Measurements from ENCODE around the gene ACTA1.

Gene ACTA1

GRCh38 chr1:229432116-229432461, 1.8 kb downstream of the ACTA1 start:
- peaks cover 3 to 9% of the 10 kb centered on the region in 2 donors for H3K9me3 ChIP-seq (replicated peaks in 1 of 2; ENCODE audit: control insufficient read depth in 2 of 2, insufficient read depth in 1 of 2, low read depth in 1 of 2, low read length in 2 of 2)
- no peak overlapping the region for H2BK120ac ChIP-seq (ENCODE audit: low read depth, low read length)
- no peak overlapping the region for H3K23ac ChIP-seq (ENCODE audit: low read depth, low read length, poor library complexity)
- no peak overlapping the region for H2AK5ac ChIP-seq (ENCODE audit: low read depth, low read length)
- peak overlapping the region; percentile 37 for H3K4me2 ChIP-seq (ENCODE audit: insufficient read depth, low read length, poor library complexity, severe bottlenecking)
- H3K14ac ChIP-seq (ENCODE audit: low read length) = peak overlapping the region; percentile 32
- H4K91ac ChIP-seq (ENCODE audit: low read depth, low read length, poor library complexity) = no peak overlapping the region
- no peak overlapping the region for H3K27ac ChIP-seq (replicated peaks; ENCODE audit: low read length)
- H2BK15ac ChIP-seq (ENCODE audit: low read length) = no peak overlapping the region
- H3K4ac ChIP-seq (ENCODE audit: low read length) = no peak overlapping the region
- no peaks in the 10 kb centered on the region for H3K36me3 ChIP-seq (replicated peaks in 1 of 2; ENCODE audit: control insufficient read depth in 2 of 2, insufficient read depth in 2 of 2, low read length in 2 of 2)
- no peaks in the 10 kb centered on the region for H3K79me1 ChIP-seq (ENCODE audit: low read depth, low read length)
- WGBS, 2 donors (ENCODE audit: extremely low coverage in 2 of 2, insufficient read length in 2 of 2, insufficient replicate concordance in 1 of 2) = no CpG with 5 or more reads among the region's 38 CpGs
- H2AFZ ChIP-seq (ENCODE audit: low read length) = no peak overlapping the region
- peaks cover 6 to 12% of the 10 kb centered on the region in 2 donors for H3K4me1 ChIP-seq (ENCODE audit: control insufficient read depth in 2 of 2, insufficient read depth in 1 of 2, low read depth in 1 of 2, low read length in 2 of 2)
- peaks cover 27 to 54% (median 52%) of the 10 kb centered on the region in 3 experiments for H3K27me3 ChIP-seq (ENCODE audit: control insufficient read depth in 3 of 3, insufficient read depth in 3 of 3, low read depth in 1 of 3, low read length in 3 of 3)
- peak overlapping the region; percentile 56 for H3K9ac ChIP-seq (ENCODE audit: low read depth, low read length, poor library complexity)
- H2BK5ac ChIP-seq (ENCODE audit: low read length) = no peak overlapping the region
- no peak overlapping the region for H3K4me3 ChIP-seq (ENCODE audit: low read length in 2 of 2)
- no peak overlapping the region for H2BK12ac ChIP-seq (ENCODE audit: low read length)
- no peak overlapping the region for H4K8ac ChIP-seq (ENCODE audit: low read depth, low read length)
- no peak for DNase-seq (ENCODE audit: low spot score)
- no peak overlapping the region for H3K18ac ChIP-seq (ENCODE audit: low read length)

GRCh38 chr1:229431284-229432115, 2.4 kb downstream of the ACTA1 start:
- H3K36me3 ChIP-seq (replicated peaks in 1 of 2; ENCODE audit: control insufficient read depth in 2 of 2, insufficient read depth in 2 of 2, low read length in 2 of 2) = no peaks in the 10 kb centered on the region
- no peak overlapping the region for H2BK12ac ChIP-seq (ENCODE audit: low read length)
- H3K23ac ChIP-seq (ENCODE audit: low read depth, low read length, poor library complexity) = peak overlapping the region; percentile 96
- H3K4ac ChIP-seq (ENCODE audit: low read length) = no peak overlapping the region
- peaks cover 3 to 9% of the 10 kb centered on the region in 2 donors for H3K9me3 ChIP-seq (replicated peaks in 1 of 2; ENCODE audit: control insufficient read depth in 2 of 2, insufficient read depth in 1 of 2, low read depth in 1 of 2, low read length in 2 of 2)
- no peak overlapping the region for H2AK5ac ChIP-seq (ENCODE audit: low read depth, low read length)
- DNase-seq (ENCODE audit: low spot score) = no peak
- H2AFZ ChIP-seq (ENCODE audit: low read length) = no peak overlapping the region
- no peak overlapping the region for H2BK120ac ChIP-seq (ENCODE audit: low read depth, low read length)
- peaks cover 27 to 54% (median 52%) of the 10 kb centered on the region in 3 experiments for H3K27me3 ChIP-seq (ENCODE audit: control insufficient read depth in 3 of 3, insufficient read depth in 3 of 3, low read depth in 1 of 3, low read length in 3 of 3)
- H3K79me1 ChIP-seq (ENCODE audit: low read depth, low read length) = no peaks in the 10 kb centered on the region
- peak overlapping the region; percentile 37 for H3K4me2 ChIP-seq (ENCODE audit: insufficient read depth, low read length, poor library complexity, severe bottlenecking)
- H2BK5ac ChIP-seq (ENCODE audit: low read length) = no peak overlapping the region
- peak overlapping the region in 1 of 2 donors; percentile 18 for H3K4me3 ChIP-seq (ENCODE audit: low read length in 2 of 2)
- H3K18ac ChIP-seq (ENCODE audit: low read length) = peak overlapping the region; percentile 48
- no peak overlapping the region for H2BK15ac ChIP-seq (ENCODE audit: low read length)
- peaks cover 6 to 12% of the 10 kb centered on the region in 2 donors for H3K4me1 ChIP-seq (ENCODE audit: control insufficient read depth in 2 of 2, insufficient read depth in 1 of 2, low read depth in 1 of 2, low read length in 2 of 2)
- no peak overlapping the region for H4K91ac ChIP-seq (ENCODE audit: low read depth, low read length, poor library complexity)
- WGBS, 2 donors (ENCODE audit: extremely low coverage in 2 of 2, insufficient read length in 2 of 2, insufficient replicate concordance in 1 of 2) = no CpG with 5 or more reads among the region's 65 CpGs
- H4K8ac ChIP-seq (ENCODE audit: low read depth, low read length) = no peak overlapping the region
- H3K27ac ChIP-seq (replicated peaks; ENCODE audit: low read length) = no peak overlapping the region
- H3K9ac ChIP-seq (ENCODE audit: low read depth, low read length, poor library complexity) = no peak overlapping the region
- no peak overlapping the region for H3K14ac ChIP-seq (ENCODE audit: low read length)

GRCh38 chr1:229430761-229431283, 3.1 kb downstream of the ACTA1 start:
- no peak overlapping the region for H2BK120ac ChIP-seq (ENCODE audit: low read depth, low read length)
- H3K9me3 ChIP-seq (replicated peaks in 1 of 2; ENCODE audit: control insufficient read depth in 2 of 2, insufficient read depth in 1 of 2, low read depth in 1 of 2, low read length in 2 of 2) = peaks cover 3 to 9% of the 10 kb centered on the region in 2 donors
- H3K14ac ChIP-seq (ENCODE audit: low read length) = no peak overlapping the region
- H3K27ac ChIP-seq (replicated peaks; ENCODE audit: low read length) = no peak overlapping the region
- no peak overlapping the region for H2BK5ac ChIP-seq (ENCODE audit: low read length)
- no peak overlapping the region for H3K23ac ChIP-seq (ENCODE audit: low read depth, low read length, poor library complexity)
- no peak overlapping the region for H3K18ac ChIP-seq (ENCODE audit: low read length)
- no peak overlapping the region for H3K4me2 ChIP-seq (ENCODE audit: insufficient read depth, low read length, poor library complexity, severe bottlenecking)
- H3K36me3 ChIP-seq (replicated peaks in 1 of 2; ENCODE audit: control insufficient read depth in 2 of 2, insufficient read depth in 2 of 2, low read length in 2 of 2) = no peaks in the 10 kb centered on the region
- no peak overlapping the region for H2AFZ ChIP-seq (ENCODE audit: low read length)
- H4K8ac ChIP-seq (ENCODE audit: low read depth, low read length) = no peak overlapping the region
- peak; percentile 50 for DNase-seq (ENCODE audit: low spot score)
- no peak overlapping the region for H2BK15ac ChIP-seq (ENCODE audit: low read length)
- H2BK12ac ChIP-seq (ENCODE audit: low read length) = no peak overlapping the region
- H4K91ac ChIP-seq (ENCODE audit: low read depth, low read length, poor library complexity) = no peak overlapping the region
- H3K79me1 ChIP-seq (ENCODE audit: low read depth, low read length) = no peaks in the 10 kb centered on the region
- H3K4me3 ChIP-seq (ENCODE audit: low read length in 2 of 2) = peak overlapping the region in 1 of 2 donors; percentile 6
- peaks cover 6 to 12% of the 10 kb centered on the region in 2 donors for H3K4me1 ChIP-seq (ENCODE audit: control insufficient read depth in 2 of 2, insufficient read depth in 1 of 2, low read depth in 1 of 2, low read length in 2 of 2)
- no peak overlapping the region for H3K9ac ChIP-seq (ENCODE audit: low read depth, low read length, poor library complexity)
- peaks cover 27 to 52% (median 50%) of the 10 kb centered on the region in 3 experiments for H3K27me3 ChIP-seq (ENCODE audit: control insufficient read depth in 3 of 3, insufficient read depth in 3 of 3, low read depth in 1 of 3, low read length in 3 of 3)
- no peak overlapping the region for H2AK5ac ChIP-seq (ENCODE audit: low read depth, low read length)
- H3K4ac ChIP-seq (ENCODE audit: low read length) = no peak overlapping the region
- WGBS, 2 donors (ENCODE audit: extremely low coverage in 2 of 2, insufficient read length in 2 of 2, insufficient replicate concordance in 1 of 2) = no CpG with 5 or more reads among the region's 16 CpGs

- Histone ChIP-seq H3K9me3 (replicated peaks in 1 of 2; ENCODE audit: control insufficient read depth in 2 of 2, insufficient read depth in 1 of 2, low read depth in 1 of 2, low read length in 2 of 2) (peaks cover 7 to 8% of the 10 kb centered on the region in 2 donors), H2BK120ac (ENCODE audit: low read depth, low read length) (no peak overlapping the region), H2BK12ac (ENCODE audit: low read length) (no peak overlapping the region), H3K79me1 (ENCODE audit: low read depth, low read length) (no peaks in the 10 kb centered on the region), H3K4me3 (ENCODE audit: low read length in 2 of 2) (no peak overlapping the region), H3K23ac (ENCODE audit: low read depth, low read length, poor library complexity) (no peak overlapping the region), H3K4ac (ENCODE audit: low read length) (no peak overlapping the region), H3K27me3 (ENCODE audit: control insufficient read depth in 3 of 3, insufficient read depth in 3 of 3, low read depth in 1 of 3, low read length in 3 of 3) (peaks cover 14 to 28% (median 25%) of the 10 kb centered on the region in 3 experiments), H3K4me1 (ENCODE audit: control insufficient read depth in 2 of 2, insufficient read depth in 1 of 2, low read depth in 1 of 2, low read length in 2 of 2) (peaks cover 0 to 3% of the 10 kb centered on the region in 2 donors), H2BK5ac (ENCODE audit: low read length) (no peak overlapping the region), H2AFZ (ENCODE audit: low read length) (no peak overlapping the region), H2BK15ac (ENCODE audit: low read length) (no peak overlapping the region), H3K9ac (ENCODE audit: low read depth, low read length, poor library complexity) (no peak overlapping the region), H3K14ac (ENCODE audit: low read length) (no peak overlapping the region), H2AK5ac (ENCODE audit: low read depth, low read length) (no peak overlapping the region), H3K18ac (ENCODE audit: low read length) (no peak overlapping the region), H4K8ac (ENCODE audit: low read depth, low read length) (no peak overlapping the region), H3K36me3 (replicated peaks in 1 of 2; ENCODE audit: control insufficient read depth in 2 of 2, insufficient read depth in 2 of 2, low read length in 2 of 2) (no peaks in the 10 kb centered on the region), H3K27ac (replicated peaks; ENCODE audit: low read length) (no peak overlapping the region), H4K91ac (ENCODE audit: low read depth, low read length, poor library complexity) (no peak overlapping the region), H3K4me2 (ENCODE audit: insufficient read depth, low read length, poor library complexity, severe bottlenecking) (no peak overlapping the region)
- no CpG with 5 or more reads among the region's 3 CpGs for WGBS, 2 donors (ENCODE audit: extremely low coverage in 2 of 2, insufficient read length in 2 of 2, insufficient replicate concordance in 1 of 2)
- DNase-seq (ENCODE audit: low spot score) = no peak
Observed at GRCh38 chr1:229428256-229428655, 5.6 kb downstream of the ACTA1 start.
